GM21786 (cell line): ENCODE data around the gene SLC23A1.
"Not testable (repeated sequence)": the region's sequence is repeated elsewhere in the genome, so short reads cannot be mapped to it uniquely, and the experiment has no call there.

ENCODE experiments used
- ATAC-seq: cut with Tn5 transposase; IDR thresholded peaks from one replicate; pipeline ENCODE4 v1.9.1; 2021; ENCODE audit not compliant: unreplicated experiment

Gene SLC23A1

GRCh38 chr5:139374909-139375308 lies 8.2 kb downstream of the SLC23A1 start:
- ATAC-seq, result no peak

GRCh38 chr5:139371482-139372435 lies 11.3 kb downstream of the SLC23A1 start:
- no peak for ATAC-seq

DNA sequence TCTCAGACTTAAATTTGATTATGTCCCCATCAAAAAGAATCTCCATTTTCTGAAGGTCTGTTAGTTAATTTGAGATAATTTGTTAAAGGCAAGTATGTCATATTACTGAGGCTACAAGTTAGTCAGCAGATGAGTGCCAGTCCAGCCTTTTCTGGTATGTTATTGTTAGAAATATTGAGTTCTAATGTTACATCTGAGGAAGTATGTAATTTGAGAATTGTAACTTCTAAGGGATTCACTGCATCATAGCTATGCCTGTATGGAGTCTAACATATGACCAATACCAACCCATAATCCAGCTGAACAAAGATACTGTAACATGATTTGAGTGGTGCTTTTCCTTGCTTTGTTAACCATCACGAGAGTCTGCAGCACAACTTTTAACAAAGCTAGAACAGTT lies 13.9 kb downstream of the SLC23A1 start:
- ATAC-seq, result no peak

DNA sequence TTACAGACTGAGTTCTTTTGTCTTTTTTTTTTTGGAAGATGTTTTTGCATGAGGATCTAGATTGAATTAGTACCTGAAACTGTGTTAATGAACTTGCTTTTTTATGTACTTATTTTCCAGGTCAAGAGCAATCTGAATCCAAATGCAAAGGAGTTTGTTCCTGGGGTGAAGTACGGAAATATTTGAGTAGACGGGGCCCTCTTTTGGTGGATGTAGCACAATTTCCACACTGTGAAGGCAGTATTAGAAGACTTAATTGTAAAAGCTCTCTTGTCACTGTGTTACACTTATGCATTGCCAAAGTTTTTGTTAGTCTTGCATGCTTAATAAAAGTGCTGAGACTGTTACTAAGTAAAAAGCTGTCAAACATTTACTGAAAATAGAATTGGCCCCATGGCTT lies 14.5 kb downstream of the SLC23A1 start:
- ATAC-seq, result no peak

DNA sequence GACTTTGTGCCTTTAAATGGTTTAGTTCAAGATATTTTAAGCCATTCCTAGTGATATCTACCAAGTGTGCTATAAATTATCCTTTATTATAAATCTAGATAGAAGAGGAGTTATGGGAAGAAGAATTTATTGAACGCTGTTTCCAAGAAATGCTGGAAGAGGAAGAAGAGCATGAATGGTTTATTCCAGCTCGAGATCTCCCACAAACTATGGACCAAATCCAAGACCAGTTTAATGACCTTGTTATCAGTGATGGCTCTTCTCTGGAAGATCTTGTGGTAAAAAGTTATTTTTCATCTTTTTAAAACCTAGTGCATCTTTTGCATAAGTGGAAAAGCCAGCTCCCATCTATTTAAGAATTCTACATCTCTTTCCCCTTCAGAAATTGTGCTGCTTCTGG lies 18.6 kb downstream of the SLC23A1 start:
- ATAC-seq, result no peak

DNA sequence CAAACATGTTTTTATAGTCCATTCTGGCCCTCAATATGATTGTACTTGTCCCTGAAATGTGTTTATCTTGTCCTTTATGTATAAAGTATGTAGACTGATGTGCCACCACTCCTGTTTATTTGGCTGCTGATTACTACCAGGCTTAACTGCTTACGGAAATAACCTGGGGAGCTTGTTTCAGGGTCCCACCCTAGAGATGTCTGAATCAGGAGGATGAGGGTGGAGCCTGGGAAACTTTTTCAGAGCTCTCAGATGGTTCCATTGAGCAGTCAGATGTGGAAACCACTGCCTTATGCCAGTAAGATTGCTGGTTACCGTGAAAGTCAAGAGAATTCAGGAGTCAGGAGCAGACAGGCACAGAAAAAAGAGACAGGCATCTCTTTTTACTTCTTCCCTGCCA lies 19.2 kb downstream of the SLC23A1 start:
- ATAC-seq, result no peak

DNA sequence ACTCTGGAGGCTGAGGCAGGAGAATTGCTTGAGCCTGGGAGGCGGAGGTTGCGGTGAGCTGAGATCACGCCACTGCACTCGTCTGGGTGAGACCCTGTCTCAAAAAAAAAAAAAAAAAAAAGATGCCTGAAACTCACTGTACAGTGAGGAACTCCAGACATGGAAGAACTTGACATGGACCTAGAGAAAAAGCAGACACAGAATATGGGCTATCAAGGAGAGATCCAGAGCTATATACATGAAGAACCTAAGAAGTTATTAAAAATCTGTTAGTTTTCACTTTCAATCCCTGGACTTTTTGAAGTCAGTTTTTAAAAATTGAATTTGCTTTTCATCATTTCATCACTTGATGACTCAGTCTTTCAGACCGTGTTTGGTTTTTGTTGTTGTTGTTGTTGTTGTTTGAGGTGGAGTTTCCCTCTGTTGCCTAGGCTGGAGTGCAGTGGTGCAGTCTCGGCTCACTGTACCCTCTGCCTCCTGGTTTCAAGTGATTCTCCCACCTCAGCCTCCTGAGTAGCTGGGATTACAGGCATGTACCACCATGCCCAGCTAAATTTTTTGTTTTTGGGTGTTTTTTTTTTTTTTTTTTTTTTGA lies 21.2 kb downstream of the SLC23A1 start:
- no peak for ATAC-seq

- ATAC-seq, result no peak
Observed at GRCh38 chr5:139360384-139360783, 22.7 kb downstream of the SLC23A1 start.

DNA sequence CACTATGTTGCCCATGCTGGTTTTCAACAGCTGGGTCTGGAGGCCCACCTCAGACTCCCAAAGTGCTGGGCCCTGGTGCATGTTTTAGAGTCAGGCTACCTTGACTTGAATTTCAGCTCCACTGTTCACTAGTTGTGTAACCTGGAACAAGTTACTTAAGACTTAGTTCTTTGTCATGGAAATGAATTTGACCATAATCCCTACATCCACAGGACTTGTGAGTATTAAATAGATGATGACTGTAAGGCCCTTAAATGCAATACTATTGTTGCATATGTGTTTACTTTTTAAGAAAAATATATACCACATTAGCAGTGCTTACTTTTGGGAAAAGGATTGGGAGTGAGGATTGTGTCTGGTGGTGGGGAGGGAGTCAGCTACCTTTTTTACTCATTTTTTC lies 25.0 kb downstream of the SLC23A1 start:
- ATAC-seq, result no peak

DNA sequence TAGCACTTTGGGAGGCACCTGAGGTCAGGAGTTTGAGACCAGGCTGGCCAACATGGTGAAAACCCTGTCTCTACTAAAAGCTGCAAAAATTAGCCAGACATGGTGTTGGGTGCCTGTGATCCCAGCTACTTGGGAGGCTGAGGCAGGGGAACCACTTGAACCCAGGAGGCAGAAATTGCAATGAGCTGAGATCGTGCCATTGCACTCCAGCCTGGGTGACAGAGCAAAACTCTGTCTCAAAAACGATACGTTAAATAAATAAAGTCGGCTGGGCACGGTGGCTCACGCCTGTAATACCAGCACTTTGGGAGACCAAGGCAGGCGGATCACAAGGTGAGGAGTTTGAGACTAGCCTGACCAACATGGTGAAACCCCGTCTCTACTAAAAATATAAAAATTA lies 27.2 kb downstream of the SLC23A1 start:
- ATAC-seq, result not testable (repeated sequence)

- ATAC-seq, result no peak
Observed at GRCh38 chr5:139354186-139354585, 28.9 kb downstream of the SLC23A1 start.

DNA sequence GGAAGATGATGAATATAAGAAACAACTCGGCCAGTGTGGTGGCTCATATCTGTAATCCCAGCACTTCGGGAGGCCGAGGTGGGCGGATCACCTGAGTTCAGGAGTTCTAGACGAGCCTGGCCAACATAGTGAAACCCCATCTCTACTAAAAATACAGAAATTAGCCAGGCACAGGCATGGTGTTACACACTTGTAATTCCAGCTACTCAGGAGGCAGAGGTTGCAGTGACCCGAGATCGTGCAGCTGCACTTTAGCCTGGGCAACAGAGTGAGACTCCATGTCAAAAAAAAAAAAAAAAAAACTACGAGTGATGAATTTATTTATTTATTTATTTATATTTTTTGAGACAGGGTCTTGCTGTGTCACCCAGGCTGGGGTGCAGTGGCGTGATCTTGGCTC lies 35.2 kb downstream of the SLC23A1 start:
- not testable (repeated sequence) for ATAC-seq

GRCh38 chr5:139345442-139345841 lies 37.7 kb downstream of the SLC23A1 start:
- not testable (repeated sequence) for ATAC-seq

GRCh38 chr5:139344177-139344576 lies 38.9 kb downstream of the SLC23A1 start:
- ATAC-seq, result no peak

GRCh38 chr5:139343476-139343875 lies 39.6 kb downstream of the SLC23A1 start:
- no peak for ATAC-seq

GRCh38 chr5:139342423-139342723 lies 40.7 kb downstream of the SLC23A1 start:
- peak; percentile 37 for ATAC-seq

GRCh38 chr5:139341689-139342422 lies 41.2 kb downstream of the SLC23A1 start, which contains the start of gene PAIP2:
Gene PAIP2 (plus strand): TSS chr5:139341854. CDS start chr5:139363785, 21,931 bp downstream.
- peak; percentile 90 for ATAC-seq

DNA sequence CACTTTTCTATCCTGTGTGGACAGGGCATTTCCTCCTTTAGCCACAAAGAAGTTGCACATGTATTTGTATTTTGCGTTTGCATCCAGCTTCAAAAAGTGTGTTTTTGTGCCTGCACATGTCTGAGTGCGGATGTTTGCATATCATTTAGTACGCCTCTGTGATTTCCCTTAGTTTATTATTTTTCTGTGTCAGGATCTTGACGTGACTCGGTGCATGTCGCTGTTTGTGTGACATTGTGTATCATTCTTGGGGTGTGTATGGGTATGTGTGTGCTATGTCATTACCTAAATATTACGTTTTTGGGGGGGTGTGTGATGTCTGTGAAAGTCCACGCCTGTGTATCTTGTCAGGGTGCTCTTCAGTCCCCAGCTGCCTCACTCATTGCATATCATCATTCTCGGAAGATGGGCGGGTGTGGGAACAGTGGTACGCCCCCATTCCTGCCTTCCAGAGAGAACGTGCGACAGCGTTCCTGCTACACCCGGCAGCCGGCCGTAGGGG lies 41.9 kb downstream of the SLC23A1 start:
- no peak for ATAC-seq

- no peak for ATAC-seq
Observed at GRCh38 chr5:139340051-139340450, 43.0 kb downstream of the SLC23A1 start.

DNA sequence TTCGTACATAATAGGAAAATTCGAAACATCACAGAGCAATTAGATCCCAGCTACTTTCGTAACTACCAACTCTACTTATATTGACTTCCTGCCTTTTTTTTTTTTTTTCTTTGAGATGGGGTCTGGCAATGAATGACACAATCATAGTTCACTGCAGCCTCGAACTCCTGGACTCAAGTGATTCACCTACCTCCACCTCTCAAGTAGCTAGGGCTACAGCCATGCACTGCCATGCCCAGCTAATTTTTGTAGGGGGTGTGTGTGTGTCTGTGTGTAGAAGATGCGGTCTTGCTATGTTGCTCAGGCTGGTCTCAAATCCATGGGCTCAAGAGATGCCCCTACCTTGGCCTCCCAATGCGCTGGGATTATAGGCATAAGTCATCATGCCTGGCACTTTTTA lies 47.3 kb downstream of the SLC23A1 start:
- no peak for ATAC-seq
